ENCODE results near the gene TASP1.

DNA sequence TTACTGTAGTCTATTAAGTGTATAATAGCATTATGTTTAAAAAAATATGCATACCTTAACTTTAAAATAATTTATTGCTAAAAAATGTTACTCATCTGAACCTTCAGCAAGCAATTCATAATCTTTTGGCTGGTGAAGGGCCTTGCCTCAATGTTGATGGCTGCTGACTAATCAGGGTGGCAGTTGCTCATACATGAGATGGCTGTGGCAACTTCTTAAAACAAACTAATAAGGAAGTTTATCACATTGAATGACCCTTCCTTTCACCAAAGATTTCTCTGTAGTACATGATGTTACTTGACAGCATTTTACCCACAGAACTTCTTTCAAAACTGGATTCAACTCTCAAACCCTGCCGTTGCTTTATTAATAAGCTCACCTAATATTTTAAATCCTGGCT lies 84.0 kb downstream of the TASP1 start:
- TF ChIP-seq EP300 (conservative IDR thresholded peaks at IDR 0.05; ENCODE audit: poor library complexity, severe bottlenecking) (no peak), RAD21 (conservative IDR thresholded peaks at IDR 0.05) (no peak), MXI1 (conservative IDR thresholded peaks at IDR 0.05; ENCODE audit: poor library complexity, severe bottlenecking) (no peak), POLR2AphosphoS5 (IDR thresholded peaks at IDR 0.05) (no peak), TAF1 (IDR thresholded peaks at IDR 0.05; ENCODE audit: low read depth) (no peak), EZH2 (IDR thresholded peaks at IDR 0.05; ENCODE audit: borderline replicate concordance, insufficient read depth, low read length, poor library complexity, severe bottlenecking) (no peak), SMC3 (conservative IDR thresholded peaks at IDR 0.05; ENCODE audit: poor library complexity) (no peak)
- TF ChIP-seq, protein P1, sequence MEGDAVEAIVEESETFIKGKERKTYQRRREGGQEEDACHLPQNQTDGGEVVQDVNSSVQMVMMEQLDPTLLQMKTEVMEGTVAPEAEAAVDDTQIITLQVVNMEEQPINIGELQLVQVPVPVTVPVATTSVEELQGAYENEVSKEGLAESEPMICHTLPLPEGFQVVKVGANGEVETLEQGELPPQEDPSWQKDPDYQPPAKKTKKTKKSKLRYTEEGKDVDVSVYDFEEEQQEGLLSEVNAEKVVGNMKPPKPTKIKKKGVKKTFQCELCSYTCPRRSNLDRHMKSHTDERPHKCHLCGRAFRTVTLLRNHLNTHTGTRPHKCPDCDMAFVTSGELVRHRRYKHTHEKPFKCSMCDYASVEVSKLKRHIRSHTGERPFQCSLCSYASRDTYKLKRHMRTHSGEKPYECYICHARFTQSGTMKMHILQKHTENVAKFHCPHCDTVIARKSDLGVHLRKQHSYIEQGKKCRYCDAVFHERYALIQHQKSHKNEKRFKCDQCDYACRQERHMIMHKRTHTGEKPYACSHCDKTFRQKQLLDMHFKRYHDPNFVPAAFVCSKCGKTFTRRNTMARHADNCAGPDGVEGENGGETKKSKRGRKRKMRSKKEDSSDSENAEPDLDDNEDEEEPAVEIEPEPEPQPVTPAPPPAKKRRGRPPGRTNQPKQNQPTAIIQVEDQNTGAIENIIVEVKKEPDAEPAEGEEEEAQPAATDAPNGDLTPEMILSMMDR (IDR thresholded peaks at IDR 0.05; ENCODE audit: poor library complexity, severe bottlenecking) = no peak
- TF ChIP-seq, protein P2, sequence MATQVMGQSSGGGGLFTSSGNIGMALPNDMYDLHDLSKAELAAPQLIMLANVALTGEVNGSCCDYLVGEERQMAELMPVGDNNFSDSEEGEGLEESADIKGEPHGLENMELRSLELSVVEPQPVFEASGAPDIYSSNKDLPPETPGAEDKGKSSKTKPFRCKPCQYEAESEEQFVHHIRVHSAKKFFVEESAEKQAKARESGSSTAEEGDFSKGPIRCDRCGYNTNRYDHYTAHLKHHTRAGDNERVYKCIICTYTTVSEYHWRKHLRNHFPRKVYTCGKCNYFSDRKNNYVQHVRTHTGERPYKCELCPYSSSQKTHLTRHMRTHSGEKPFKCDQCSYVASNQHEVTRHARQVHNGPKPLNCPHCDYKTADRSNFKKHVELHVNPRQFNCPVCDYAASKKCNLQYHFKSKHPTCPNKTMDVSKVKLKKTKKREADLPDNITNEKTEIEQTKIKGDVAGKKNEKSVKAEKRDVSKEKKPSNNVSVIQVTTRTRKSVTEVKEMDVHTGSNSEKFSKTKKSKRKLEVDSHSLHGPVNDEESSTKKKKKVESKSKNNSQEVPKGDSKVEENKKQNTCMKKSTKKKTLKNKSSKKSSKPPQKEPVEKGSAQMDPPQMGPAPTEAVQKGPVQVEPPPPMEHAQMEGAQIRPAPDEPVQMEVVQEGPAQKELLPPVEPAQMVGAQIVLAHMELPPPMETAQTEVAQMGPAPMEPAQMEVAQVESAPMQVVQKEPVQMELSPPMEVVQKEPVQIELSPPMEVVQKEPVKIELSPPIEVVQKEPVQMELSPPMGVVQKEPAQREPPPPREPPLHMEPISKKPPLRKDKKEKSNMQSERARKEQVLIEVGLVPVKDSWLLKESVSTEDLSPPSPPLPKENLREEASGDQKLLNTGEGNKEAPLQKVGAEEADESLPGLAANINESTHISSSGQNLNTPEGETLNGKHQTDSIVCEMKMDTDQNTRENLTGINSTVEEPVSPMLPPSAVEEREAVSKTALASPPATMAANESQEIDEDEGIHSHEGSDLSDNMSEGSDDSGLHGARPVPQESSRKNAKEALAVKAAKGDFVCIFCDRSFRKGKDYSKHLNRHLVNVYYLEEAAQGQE (IDR thresholded peaks at IDR 0.05; ENCODE audit: borderline replicate concordance) = no peak

Measured in neural cell (in vitro differentiated cells).